Amygdala (tissue), 56 donors: Measurements from ENCODE around the gene TMTC2.

Experiments used
- DNase-seq, 56 donors: peaks; one replicate each; lab custom pipeline; 2025; lab: John Stamatoyannopoulos, UW

The TMTC2 gene

GRCh38 chr12:82873309-82873708, 186.6 kb downstream of the TMTC2 start:
- DNase-seq = no peak

- DNase-seq = no peak
Observed at GRCh38 chr12:82873951-82874350, 187.2 kb downstream of the TMTC2 start.

DNA sequence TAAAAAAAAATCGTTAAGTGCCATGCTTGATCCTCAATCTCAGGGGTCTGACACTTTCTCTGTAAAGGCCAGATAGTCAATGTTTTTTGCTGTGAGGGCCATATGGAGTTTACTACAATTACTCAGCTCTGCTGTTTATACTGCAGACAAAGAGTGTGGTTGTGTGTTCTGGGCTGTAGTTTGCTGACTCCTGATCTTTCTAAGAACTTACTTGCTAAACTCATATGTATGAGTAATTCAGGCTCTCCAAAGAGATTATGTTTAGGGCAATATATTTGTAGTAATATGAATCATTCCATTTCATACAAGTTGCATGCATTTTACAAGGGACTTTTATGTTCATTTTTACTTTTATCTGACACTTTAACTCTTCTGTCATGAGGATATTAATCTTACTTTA, 188.2 kb downstream of the TMTC2 start:
- DNase-seq = peak in 1 of 56 donors; percentile 16

GRCh38 chr12:82876075-82876474, 189.4 kb downstream of the TMTC2 start:
- no peak for DNase-seq

GRCh38 chr12:82877963-82878362, 191.3 kb downstream of the TMTC2 start:
- DNase-seq = no peak

GRCh38 chr12:82880442-82880901, 193.8 kb downstream of the TMTC2 start:
- no peak for DNase-seq

DNA sequence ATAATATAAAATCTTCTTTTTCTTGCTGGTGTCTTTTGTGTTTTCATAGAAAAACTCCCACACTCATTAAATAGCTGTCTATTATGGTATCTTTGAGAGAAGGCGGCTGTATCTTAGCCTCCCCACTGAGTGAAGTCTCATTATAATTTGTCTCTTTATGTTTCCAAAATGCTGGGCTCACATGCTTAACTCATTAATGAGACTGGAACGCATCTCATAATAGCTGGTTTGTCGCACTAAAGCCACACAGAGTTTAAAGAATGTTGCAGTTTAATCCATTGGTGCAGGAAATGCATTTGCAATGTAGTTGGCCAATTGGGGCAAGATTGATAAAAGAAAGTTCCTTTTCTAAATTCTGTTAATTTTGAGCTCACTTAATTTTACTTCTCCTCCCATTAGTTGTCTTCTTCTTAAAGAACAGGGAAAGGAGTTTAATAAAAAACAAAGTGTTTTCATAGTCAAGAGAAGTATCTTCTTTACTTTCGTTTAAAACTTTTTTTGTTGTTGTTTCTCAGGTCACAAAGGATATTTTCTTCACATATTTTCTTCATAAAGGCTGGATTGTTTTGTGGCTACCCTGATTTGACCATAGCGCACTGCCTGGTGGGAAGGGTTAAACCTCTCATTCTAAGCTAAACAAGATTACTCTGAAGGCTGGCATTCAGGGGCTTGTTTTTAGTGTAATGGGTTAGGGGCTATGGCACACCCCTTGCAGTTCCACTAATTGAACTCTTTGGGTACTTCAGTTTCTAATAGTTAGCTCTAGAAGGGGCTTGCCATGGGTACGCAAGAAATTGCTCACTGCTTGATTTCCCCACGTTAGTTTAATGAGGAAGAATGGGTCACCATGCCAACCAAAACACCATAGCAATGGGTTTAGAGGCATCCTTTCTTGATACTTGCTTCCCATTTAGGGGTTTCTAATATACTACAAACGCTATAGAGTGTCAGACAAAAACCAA, 197.0 kb downstream of the TMTC2 start:
- no peak for DNase-seq

DNA sequence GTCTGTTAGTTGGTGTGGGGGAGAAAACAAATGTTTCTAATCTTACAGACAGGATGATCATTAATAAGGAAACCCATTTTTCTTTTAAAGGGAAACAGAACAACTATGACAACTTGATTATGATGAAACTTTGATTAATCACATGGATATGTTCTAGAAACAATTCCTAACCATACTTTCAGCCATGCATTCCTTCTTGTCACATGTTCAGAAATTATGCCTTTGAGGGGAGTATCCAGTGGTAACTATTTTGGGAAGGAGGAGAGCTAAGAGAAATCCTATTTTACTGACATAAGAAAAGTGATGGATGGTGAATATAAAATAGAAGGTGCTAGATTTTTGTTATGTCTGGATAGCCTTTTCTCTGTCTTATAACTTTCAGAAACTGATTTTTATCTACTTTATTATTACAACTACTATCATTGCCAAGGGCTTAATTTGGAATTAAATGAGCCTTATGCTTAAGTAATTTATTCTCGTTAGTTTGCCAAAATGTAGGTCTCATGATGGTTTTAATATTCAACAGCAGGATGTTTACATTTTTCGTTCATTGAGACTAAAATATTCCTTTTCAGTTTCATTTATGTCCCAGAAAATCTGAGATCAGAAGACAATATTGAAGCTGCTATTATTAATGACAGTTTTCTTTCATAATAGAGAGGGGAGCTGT, 200.1 kb downstream of the TMTC2 start:
- DNase-seq = no peak

GRCh38 chr12:82893896-82894295, 207.2 kb downstream of the TMTC2 start:
- DNase-seq = no peak

GRCh38 chr12:82896277-82896676, 209.6 kb downstream of the TMTC2 start:
- no peak for DNase-seq

- DNase-seq = no peak
Observed at GRCh38 chr12:82896979-82897378, 210.3 kb downstream of the TMTC2 start.

DNA sequence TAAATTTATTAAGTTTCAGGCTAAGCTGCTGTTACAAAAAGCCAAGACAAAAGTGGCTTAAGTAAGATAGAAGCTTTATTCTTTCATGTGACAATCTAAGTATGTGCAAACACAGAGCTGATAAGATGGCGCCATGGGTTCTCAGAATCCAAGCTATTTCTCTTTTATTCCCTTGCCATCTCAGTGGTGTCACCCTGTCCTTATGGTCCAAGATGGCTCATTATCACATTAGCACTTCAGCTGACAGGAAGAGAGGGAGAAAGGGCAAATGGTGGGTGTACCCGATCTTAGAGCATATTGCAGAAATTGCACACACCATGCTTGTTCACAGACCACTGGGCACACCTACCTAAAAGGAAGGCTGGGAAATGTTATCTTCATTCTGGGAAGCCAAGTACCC, 211.7 kb downstream of the TMTC2 start:
- no peak for DNase-seq

- no peak for DNase-seq
Observed at GRCh38 chr12:82904219-82904790, 217.6 kb downstream of the TMTC2 start.

DNA sequence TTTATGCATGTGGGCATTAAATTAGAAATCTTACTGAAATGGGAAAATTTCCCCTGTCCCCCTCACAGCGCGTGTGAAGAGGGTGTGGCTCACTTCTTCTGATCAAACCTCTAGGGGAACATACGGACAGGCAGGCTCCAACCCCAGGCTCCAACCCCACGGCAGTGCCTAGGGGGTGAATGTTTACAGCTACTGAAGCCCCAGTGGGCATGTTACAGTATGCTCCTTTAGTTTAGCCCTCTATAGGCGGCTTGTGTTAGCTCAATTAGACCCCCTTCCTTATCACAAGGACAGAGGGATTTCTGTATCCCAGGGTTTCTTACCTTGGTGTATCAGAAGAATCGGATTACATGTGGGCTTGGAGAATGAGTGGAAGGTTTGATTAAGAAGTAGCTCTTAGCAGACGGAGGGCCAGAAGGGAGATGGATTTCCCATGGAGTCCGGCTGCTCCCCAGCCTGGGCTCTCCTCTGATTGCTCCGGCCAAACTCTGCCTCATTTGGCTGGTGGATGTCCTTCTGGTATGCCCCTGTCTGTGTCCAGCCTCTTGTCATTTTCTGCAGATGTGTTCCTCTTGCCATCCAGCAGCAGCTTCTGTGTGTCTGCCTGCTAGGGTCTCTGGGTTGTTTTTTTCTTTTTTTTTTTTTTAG, 223.7 kb downstream of the TMTC2 start:
- DNase-seq = no peak

DNA sequence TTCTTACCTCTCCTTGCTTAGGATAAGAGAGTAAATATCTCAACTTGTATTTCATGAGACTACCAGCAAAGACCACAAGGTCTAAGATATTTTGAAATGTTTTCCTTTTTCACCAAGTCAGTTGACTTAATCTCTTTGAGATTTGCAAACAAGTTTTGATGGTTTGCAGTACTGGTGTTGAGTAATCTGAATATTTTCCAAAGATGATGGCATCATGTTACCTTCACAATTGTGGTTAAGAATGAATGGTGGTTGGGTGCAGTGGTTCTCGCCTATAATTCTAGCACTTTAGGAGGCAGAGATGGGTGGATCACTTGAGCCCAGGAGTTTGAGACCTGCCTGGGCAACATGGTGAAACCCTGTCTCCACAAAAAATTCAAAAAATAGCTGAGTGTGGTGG, 225.7 kb downstream of the TMTC2 start:
- no peak for DNase-seq

DNA sequence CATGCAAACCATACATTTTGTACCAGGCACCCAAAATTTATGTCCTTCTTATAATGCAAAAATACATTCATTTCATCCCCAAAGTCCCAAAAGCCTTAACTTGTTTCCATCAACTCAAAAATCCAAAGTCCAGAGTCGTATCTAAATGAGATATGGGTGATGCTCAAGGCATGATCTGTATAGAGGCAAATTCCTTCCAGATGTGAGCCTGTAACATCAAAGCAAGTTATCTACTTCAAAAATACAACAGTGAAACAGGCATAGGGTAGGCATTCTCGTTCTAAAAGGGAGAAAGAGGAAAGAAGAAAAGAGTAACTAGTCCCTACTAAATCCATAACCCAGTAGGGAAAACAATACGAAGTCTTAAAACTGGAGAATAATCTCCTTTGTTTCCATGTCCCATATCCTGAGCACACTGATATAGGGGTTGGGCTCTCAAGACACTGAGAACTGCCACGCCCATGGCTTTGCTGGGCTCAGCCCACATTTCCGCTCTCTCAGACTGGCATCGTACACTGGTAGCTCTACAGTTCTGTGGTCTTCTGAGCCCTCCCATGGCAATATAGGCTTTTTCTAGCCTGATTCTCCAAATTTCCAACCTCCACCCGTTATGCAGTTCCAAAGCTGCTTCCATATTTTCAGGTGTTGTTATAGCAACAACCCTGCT, 232.8 kb downstream of the TMTC2 start:
- DNase-seq = no peak

DNA sequence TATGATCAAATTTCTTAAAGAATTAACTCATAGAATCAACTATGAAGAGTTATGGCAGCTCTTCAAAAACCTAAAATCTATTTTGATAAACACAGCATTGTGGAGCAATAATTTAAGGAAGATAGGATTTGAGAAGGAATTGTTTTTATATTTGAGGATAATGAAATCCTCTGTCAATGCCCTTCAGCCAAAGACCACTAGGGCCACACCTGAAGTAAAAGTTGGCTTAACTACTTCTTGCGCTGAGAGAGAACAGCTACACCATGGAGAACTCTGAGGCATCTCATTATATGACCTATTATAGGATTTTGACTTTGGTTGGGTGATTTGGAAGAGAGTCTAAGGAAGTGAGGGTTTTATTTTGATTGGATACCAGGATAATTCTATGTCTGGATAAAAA, 237.2 kb downstream of the TMTC2 start:
- no peak for DNase-seq

- DNase-seq = no peak
Observed at GRCh38 chr12:82926630-82927029, 239.9 kb downstream of the TMTC2 start.

DNA sequence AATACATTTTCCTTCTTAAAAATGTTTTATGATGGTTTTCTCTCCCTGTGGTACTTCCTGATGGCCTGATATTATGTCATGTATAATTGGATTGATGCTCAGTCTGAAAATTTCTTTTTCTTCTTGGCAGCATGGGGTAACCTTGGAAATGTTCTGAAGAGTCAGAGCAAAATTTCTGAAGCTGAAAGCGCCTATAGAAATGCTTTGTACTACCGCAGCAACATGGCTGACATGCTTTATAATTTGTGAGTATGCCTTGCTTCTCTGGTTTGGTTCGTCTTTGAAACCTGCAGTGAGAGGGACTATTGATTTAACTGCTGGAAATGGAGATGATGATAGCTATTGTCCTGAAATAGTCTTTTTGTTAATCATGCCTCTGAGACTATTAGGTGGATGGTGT, 243.6 kb downstream of the TMTC2 start:
- no peak for DNase-seq

- no peak for DNase-seq
Observed at GRCh38 chr12:82931349-82932116, 244.8 kb downstream of the TMTC2 start.
